Esophagus (tissue), 2 donors: ENCODE measurements around the gene EMB. TPM values are rescaled to one million over a fixed set of nuclear protein-coding genes. Genes with fewer than 3 reads are reported as not detected.
"Not testable (repeated sequence)": the region's sequence is repeated elsewhere in the genome, so short reads cannot be mapped to it uniquely, and the experiment has no call there.

ENCODE experiments used
- H3K27ac ChIP-seq, 2 donors: one replicate each; pipeline ENCODE4 v1.5.1; 2013; ENCODE audit warnings: low read depth in 2 of 2, mild to moderate bottlenecking in 2 of 2, inconsistent platforms in 1 of 2, low read length in 1 of 2, moderate library complexity in 1 of 2
- H3K27me3 ChIP-seq, 2 donors: one replicate each; pipeline ENCODE4 v1.6.1; 2013; ENCODE audit warnings: low read length in 2 of 2, control low read depth in 1 of 2, mild to moderate bottlenecking in 1 of 2; ENCODE audit not compliant: insufficient read depth in 2 of 2, control insufficient read depth in 1 of 2
- H3K36me3 ChIP-seq, 2 donors: one replicate each; pipeline ENCODE4 v1.6.1; 2013; ENCODE audit warnings: low read length in 1 of 2; ENCODE audit not compliant: control insufficient read depth in 2 of 2, insufficient read depth in 2 of 2
- H3K4me1 ChIP-seq, 2 donors: one replicate each; pipeline ENCODE4 v1.6.1; 2013; ENCODE audit warnings: low read length in 1 of 2; ENCODE audit not compliant: control insufficient read depth in 2 of 2, insufficient read depth in 2 of 2
- H3K4me3 ChIP-seq, 2 donors: one replicate each; pipeline ENCODE4 v1.5.1; 2013; ENCODE audit warnings: low read length in 2 of 2, mild to moderate bottlenecking in 2 of 2, low read depth in 1 of 2, moderate library complexity in 1 of 2
- H3K9me3 ChIP-seq, 2 donors: one replicate each; pipeline ENCODE4 v1.6.1; 2013; ENCODE audit warnings: mild to moderate bottlenecking in 2 of 2, low read depth in 1 of 2, low read length in 1 of 2, moderate library complexity in 1 of 2; ENCODE audit not compliant: control insufficient read depth in 2 of 2, insufficient read depth in 1 of 2
- WGBS, 2 donors: extraction: QIAGEN DNeasy Blood & Tissue Kit; methylation state at CpG; one replicate each; pipeline ENCODE4 v1.1.7; 2013; 5-methylcytosine and 5-hydroxymethylcytosine counted together
- polyA plus RNA-seq, 2 donors: library from polyadenylated mRNA; stranded (reverse); fragments of 200-250 nt; gene quantifications; one replicate each; pipeline ENCODE4 v1.2.3, GENCODE V29; 2013
- donor health status: healthy with polysubstance abuse.
- donor health status: Bipolar disorder and iron deficiency.

EMB gene
- polyA plus RNA-seq, 2 donors = 1.7 to 3.5 TPM

DNA sequence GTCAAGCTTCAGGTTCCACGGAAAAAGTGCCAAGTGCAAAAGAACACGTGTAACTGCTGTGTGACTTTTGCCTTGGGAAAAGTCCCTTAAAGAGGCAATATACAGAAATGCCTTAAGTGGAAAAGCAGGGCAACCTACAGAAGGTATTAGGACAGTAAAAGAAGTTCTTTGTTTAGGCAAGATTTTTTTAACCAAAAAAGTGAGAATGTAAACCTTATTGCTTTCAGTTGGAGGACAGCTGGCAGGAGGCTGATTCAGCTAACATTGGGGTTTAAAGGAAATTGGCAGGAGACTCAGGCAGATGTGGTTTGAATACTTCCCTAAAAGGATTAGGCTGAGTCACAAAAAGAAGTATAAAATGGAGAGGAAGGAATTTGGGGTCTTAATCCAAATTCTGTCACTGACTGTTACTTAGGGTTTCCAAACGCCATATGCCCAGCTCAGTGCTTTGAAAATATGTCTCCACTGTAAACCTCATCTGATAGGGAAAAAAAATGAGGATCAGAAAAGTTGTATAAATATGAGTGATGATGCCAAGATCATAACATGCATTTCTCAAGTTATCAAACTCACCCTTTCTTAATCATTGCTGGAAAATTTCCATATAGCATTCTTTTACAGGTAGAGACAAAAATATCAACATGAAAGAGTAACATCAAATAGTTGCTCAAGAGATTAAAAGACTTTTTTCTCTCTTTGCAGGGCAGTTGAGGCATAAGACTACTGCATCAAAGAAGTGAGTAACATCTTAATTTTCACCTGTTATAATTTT is 9.8 kb downstream of the EMB start:
- WGBS, 2 donors = 26 to 42% methylated on average over 3 of the region's 3 CpGs
- not testable (repeated sequence) for H3K27ac ChIP-seq

DNA sequence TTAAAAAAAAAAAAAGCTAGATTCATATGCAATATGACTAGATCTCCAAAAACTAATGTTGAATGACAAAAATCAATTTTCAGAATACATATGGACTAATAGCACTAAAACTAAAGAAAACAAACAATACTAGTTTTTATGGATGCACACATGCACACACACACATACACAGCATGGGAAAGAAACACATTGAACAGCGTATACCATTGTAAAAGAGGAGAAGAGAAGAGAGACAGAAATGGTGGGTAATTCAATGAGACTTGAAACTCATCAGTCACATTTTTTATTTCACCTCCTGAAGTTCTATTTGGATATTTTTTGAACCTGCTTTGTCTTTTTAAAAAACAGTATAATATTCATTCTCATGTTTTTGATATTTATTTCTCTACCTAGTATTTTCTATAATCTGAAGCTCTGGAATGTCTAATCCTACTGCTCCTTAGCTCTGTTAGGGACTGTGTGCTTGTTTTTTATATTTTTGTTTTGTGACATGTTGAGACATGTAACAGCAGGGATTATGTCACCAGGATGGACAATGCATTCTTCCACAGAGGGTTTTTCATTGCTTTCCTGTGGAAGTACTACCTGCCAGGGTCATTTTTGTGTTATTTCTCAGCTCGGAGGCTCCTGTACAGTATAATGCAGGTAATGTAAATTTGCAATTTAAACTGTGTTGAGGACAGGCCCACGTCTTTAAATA is 17.8 kb downstream of the EMB start:
- not testable (repeated sequence) for H3K27ac ChIP-seq, H3K4me3 ChIP-seq, H3K4me1 ChIP-seq, H3K27me3 ChIP-seq, H3K36me3 ChIP-seq, H3K9me3 ChIP-seq
- WGBS, 2 donors = 76 to 81% methylated on average over 3 of the region's 3 CpGs

More for the DNA sequence above, 9.8 kb downstream of the EMB start:
- not testable (repeated sequence) for H3K27me3 ChIP-seq, H3K9me3 ChIP-seq, H3K4me1 ChIP-seq, H3K36me3 ChIP-seq, H3K4me3 ChIP-seq

DNA sequence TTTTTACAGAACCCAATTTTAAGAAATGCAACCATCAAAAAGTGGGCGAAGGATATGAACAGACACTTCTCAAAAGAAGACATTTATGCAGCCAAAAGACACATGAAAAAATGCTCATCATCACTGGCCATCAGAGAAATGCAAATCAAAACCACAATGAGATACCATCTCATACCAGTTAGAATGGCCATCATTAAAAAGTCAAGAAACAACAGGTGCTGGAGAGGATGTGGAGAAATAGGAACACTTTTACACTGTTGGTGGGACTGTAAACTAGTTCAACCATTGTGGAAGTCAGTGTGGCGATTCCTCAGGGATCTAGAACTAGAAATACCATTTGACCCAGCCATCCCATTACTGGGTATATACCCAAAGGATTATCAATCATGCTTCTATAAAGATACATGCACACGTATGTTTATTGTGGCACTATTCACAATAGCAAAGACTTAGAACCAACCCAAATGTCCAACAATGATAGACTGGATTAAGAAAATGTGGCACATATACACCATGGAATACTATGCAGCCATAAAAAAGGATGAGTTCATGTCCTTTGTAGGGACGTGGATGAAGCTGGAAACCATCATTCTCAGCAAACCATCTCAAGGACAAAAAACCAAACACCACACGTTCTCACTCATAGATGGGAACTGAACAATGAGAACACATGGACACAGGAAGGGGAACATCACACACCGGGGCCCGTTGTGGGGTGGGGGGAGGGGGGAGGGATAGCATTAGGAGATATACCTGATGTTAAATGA is 19.7 kb downstream of the EMB start:
- not testable (repeated sequence) for H3K27me3 ChIP-seq, H3K4me1 ChIP-seq, H3K27ac ChIP-seq, H3K9me3 ChIP-seq, H3K4me3 ChIP-seq, H3K36me3 ChIP-seq
- 82 to 85% methylated on average over 7 of the region's 7 CpGs for WGBS, 2 donors

DNA sequence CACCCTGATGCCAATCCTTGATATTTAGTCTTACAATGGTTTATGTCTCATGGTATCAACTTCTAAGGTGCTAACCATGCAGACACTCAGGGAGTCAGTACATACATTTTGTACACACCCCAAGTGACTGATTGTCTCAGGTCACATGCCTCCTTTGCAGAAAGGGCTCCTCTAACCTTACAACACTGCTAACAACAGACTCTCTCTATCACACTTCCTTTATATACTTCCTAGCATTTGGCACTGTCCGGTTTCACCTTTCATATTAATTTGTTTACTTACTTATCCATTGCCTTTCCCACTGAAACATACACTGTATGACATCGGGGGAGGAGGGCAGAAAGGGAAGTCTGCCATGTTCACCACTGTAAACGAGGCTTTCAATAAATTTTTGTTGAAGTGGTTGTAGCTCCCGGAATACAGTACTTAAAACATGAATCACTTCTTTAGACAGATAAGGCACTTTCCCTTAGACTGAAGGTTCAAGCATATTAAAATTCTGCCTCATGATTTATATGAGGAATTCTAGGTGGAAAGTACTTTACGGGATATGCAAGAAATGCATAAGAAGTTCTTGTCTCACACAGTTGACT is 20.6 kb downstream of the EMB start:
- 74 to 83% methylated on average over 5 of the region's 5 CpGs for WGBS, 2 donors
- no peaks in the 10 kb centered on the region for H3K27me3 ChIP-seq
- H3K9me3 ChIP-seq = no peaks in the 10 kb centered on the region
- no peak overlapping the region for H3K4me3 ChIP-seq
- H3K36me3 ChIP-seq = no peaks in the 10 kb centered on the region
- H3K27ac ChIP-seq = no peak overlapping the region
- H3K4me1 ChIP-seq = no peaks in the 10 kb centered on the region

DNA sequence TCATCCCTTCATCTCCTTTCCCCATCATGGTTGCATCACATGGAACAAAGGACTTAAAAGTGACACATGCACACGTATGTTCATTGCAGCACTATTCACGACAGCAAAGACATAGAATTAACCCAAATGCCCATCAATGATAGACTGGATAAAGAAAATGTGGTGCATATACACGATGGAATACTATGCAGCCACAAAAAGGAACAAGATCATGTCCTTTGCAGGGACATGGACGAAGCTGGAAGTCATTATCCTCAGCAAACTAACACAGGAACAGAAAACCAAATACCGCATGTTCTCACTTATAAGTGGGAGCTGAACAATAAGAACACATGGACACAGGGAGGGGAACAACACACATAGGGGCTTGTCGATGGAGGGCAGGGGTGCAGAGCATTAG is 21.4 kb downstream of the EMB start:
- H3K4me1 ChIP-seq, H3K9me3 ChIP-seq, H3K4me3 ChIP-seq, H3K36me3 ChIP-seq, H3K27me3 ChIP-seq, H3K27ac ChIP-seq: not testable (repeated sequence)
- WGBS, 2 donors = 84 to 89% methylated on average over 6 of the region's 6 CpGs

DNA sequence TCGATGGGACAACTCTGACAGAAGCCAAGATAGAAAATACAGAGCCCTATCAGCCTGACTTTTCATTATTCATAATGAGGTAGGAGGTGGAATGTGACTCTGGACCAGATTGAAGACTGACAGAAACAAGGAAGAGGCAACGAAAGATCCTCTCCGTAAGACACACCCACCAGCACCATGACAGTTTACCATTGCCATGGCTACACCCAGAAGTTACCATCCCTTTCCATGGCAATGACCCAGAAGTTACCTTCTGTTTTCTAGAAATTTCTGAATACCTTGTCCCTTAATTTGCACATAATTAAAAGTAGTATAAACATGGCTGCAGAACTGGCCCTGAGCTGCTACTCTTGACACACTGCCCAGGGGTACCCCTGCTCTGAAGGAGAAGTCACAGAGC is 24.5 kb downstream of the EMB start:
- not testable (repeated sequence) for H3K4me3 ChIP-seq
- WGBS, 2 donors = 89 to 91% methylated on average over 3 of the region's 3 CpGs

DNA sequence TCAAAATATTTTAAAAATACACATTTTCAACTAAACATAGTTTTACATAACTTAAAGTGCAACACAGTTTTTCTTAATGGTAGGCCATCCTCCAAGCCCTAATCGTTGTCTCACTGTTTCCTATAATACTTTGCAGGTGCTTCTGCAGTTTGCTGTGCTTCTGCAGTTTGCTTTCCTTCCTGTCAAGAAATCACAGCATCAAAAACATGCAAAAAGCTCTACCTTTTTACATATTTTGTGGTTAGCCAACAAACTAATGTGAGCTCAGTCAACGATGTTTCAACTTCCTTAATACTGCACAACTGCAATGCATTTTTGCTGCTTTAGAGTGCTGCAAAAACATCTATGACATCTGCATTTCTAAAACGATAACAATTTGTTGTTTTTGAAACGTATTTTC is 25.2 kb downstream of the EMB start:
- Histone ChIP-seq H3K27ac (no peak overlapping the region), H3K36me3 (no peaks in the 10 kb centered on the region), H3K27me3 (no peaks in the 10 kb centered on the region), H3K4me3 (no peak overlapping the region), H3K9me3 (no peaks in the 10 kb centered on the region), H3K4me1 (no peaks in the 10 kb centered on the region)
- 62 to 64% methylated on average over 4 of the region's 4 CpGs for WGBS, 2 donors

More for the DNA sequence above, 24.5 kb downstream of the EMB start:
- not testable (repeated sequence) for H3K27ac ChIP-seq, H3K9me3 ChIP-seq, H3K36me3 ChIP-seq, H3K27me3 ChIP-seq, H3K4me1 ChIP-seq

DNA sequence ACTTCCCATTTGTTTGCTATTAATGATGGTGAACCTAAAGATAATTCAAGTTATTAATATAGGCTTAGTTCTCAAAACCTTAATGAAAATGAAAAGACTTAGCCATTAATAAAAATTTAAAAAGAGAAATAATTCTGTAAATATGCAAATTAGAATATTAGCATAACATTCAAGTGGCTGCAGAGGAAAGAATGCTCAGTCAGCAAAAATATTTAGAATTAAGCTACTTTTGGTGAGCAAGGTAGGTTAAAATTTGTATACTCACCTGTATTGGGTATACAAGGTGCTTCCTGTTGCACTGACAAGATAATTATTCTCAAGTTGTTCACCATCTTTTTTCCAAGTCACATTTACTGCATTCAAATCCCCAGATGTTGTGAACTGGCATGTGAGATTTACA is 30.2 kb downstream of the EMB start:
- H3K27me3 ChIP-seq, H3K36me3 ChIP-seq, H3K4me3 ChIP-seq, H3K9me3 ChIP-seq, H3K4me1 ChIP-seq, H3K27ac ChIP-seq: not testable (repeated sequence)

DNA sequence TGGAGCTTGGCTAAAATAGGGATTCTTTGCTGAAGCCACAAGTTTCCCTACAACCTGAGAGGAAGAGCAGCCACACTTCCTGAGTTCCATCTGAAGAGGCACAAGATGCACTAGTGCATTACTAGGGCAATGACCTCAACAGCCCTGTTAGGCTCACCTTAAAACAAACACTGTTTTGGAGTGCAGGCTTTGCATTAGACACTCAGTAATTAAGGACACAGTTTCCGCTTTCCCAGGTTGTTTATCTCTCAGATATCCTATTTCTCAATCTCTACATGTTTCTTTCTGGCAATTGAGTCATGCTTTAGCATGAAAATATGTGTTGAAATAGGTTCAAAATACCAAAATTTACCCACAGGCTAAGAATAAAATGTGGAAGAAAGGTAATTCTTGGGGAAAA is 34.2 kb downstream of the EMB start:
- H3K27ac ChIP-seq = no peak overlapping the region
- H3K4me1 ChIP-seq = no peaks in the 10 kb centered on the region
- WGBS, 2 donors = 80 to 82% methylated on average over 1 of the region's 1 CpG
- no peaks in the 10 kb centered on the region for H3K27me3 ChIP-seq
- H3K36me3 ChIP-seq = no peaks in the 10 kb centered on the region
- no peaks in the 10 kb centered on the region for H3K9me3 ChIP-seq
- H3K4me3 ChIP-seq = no peak overlapping the region
